HG02571 (cell line): Measurements from ENCODE around the gene PAX6.

Experiments
- ATAC-seq: cut with Tn5 transposase; IDR thresholded peaks from one replicate; pipeline ENCODE4 v1.9.1; 2021; ENCODE audit warnings: mild to moderate bottlenecking, moderate library complexity; ENCODE audit not compliant: unreplicated experiment

PAX6 gene

GRCh38 chr11:31810779-31811647, at the start of gene PAX6:
PAX6 (minus strand) TSS chr11:31811322; CDS start chr11:31806411, 4,911 bp downstream.
- peak; percentile 49 for ATAC-seq

DNA sequence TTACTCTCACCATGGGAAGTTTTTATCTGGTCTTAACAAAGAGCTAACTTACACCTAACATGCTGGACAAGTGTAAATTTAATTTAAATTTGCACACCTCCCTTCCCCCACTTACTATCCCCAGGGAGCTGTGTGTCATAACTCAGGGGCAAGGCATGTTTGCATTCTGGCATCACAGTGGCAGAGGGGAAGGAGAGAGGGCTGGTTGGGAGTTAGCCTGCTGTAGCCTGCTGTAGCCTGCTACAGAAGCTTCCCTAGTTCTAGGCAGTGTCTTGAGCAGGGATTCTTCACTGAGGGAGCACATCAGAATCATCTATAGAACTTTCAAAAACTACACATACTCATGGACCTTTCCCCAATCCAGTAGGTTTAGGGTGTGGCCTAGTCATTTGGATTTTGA, 49.3 kb upstream of the PAX6 start:
- no peak for ATAC-seq

DNA sequence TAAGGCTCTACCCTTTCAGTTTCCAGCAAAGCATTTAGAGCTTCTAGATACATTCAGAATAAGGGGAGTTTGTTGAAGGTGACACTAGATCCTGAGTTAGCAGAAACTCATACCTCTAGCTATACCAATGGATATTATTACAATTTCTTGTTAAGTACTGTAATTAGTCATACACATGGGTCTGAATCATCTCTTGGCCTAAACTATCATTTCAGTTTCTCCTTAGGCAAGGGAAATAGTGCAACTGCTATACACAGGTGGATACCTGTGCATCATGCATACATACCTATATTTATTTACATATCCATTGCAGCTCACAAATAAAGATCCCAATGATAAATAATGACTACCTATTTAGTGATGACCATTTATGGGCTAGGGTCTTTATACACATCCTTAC, 45.1 kb upstream of the PAX6 start:
- no peak for ATAC-seq

- ATAC-seq: no peak
These were observed 44.3 kb upstream of the PAX6 start for GRCh38 chr11:31855466-31855865.

GRCh38 chr11:31850365-31850764, 39.2 kb upstream of the PAX6 start:
- no peak for ATAC-seq

DNA sequence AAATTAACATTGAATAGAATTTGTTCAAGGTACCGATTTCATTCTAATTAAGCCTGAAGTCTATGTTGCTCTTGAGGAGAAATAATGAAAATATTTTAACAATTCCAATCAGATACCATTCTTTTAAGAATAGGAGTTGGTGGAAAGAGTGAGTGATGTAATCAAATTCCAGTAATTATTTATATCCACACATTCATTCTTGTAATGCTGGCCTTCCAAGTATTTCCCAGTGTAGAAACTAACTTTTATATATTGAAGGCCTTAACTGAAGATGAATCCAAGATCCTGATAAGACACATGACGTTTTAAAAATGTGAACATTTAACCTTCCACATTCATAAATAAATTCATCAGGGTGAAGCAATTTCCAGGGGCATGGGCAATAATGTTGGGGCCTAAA, 36.6 kb upstream of the PAX6 start:
- ATAC-seq: no peak

GRCh38 chr11:31845331-31845730, 34.2 kb upstream of the PAX6 start:
- ATAC-seq: no peak

- no peak for ATAC-seq
These were observed 33.2 kb upstream of the PAX6 start for GRCh38 chr11:31844351-31844750.

DNA sequence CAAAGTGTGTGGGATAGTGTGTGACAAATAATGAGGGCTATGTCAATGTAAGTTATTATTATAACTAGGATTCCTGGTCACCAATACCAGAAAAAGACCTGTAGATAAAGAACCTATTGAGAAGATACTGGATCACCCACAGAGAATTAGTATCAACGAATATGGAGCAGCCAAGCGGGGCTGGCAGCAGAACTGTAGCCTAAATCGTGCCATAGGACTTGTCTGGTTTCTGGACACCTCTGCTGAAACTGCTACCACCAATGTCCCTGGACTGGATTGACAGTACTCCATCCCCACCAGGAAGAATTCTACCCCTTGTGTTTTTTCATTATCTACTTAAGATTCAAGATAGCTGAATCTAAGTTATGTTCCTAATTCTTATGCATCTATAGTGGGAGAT, 30.3 kb upstream of the PAX6 start:
- ATAC-seq: no peak

GRCh38 chr11:31834237-31834636, 23.1 kb upstream of the PAX6 start:
- no peak for ATAC-seq

- no peak for ATAC-seq
These were observed 19.3 kb upstream of the PAX6 start for GRCh38 chr11:31830406-31830805.

- ATAC-seq: no peak
These were observed 17.1 kb upstream of the PAX6 start for GRCh38 chr11:31828217-31828616.

DNA sequence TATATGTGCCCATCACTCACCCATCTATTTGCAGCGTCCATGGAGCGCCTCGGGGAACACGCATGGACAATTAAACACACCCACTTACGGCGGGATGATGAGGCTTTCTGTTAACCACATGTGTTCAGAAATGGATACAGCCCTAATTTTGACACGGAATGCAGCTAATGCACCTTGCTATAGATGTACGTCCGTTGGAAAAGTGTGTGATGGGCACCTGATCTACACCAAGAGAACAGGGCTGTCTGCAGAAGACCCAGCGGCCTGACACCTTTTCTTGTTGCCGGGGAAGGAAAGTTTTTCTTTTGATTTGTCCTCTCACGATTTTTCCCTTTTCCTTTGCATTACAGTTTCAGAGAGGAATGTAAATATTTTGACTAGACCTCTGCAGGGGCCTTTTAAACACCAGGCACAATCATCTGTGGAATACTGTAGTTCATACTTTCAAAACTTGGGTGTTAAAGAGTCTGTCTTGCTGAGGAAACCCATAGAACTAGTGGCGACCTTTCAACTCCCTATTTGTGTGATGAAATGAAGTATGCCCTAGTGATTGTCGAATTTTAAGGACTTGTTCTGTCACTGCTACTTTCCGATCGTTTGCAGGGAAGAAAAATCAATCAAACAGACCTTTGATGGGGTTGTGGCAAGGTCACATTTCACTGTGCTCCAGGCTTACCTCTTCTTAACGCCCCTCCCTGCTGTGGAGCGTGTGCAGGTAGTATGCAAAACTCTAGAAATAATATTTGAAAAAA, 16.5 kb upstream of the PAX6 start:
- no peak for ATAC-seq

GRCh38 chr11:31826536-31827438, 15.7 kb upstream of the PAX6 start:
- ATAC-seq: no peak

DNA sequence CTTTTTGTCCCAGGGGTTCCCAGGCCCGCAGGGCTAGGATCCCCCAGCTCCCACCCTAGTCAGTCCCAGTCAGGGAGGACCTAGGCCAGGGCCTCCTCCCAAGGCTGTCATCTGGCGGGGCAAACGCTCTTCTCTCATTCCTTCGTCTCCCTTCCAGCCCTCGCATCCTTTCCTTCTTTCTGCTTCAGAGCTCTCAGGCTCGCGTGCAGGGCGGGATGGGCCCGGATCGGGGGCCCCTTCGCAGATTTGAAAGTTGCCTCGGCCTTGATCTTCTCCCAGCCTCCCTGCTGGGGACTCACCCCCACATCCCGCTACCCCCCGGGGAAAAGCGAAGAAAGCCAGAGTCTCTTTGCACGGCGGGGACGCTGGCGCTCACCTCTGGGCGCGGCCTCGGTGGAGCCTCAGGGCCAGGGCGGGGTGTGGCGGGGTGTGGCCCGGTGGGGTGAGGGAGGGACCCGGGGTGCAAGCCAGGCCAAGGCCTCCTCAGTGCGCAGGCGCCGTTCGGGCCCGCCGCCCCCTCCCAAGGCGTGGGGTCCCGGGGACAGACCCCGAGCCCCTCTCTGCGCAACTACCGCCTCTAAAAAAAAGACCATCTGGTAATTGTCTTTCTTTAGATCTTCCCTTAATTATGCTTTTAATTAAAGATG, 14.8 kb upstream of the PAX6 start:
- no peak for ATAC-seq

GRCh38 chr11:31824879-31825837, 14.0 kb upstream of the PAX6 start:
- ATAC-seq: no peak

GRCh38 chr11:31824332-31824878, 13.3 kb upstream of the PAX6 start:
- no peak for ATAC-seq

- ATAC-seq: no peak
These were observed 12.7 kb upstream of the PAX6 start for GRCh38 chr11:31823644-31824331.
